Liver (tissue), 9 donors: ENCODE measurements around the gene CACYBP. TPM values are rescaled to one million over a fixed set of nuclear protein-coding genes. Genes with fewer than 3 reads are reported as not detected.

ENCODE experiments used
- DNase-seq: peaks from one replicate; pipeline ENCODE4 v3.0.0-alpha.2; 2017; ENCODE audit warnings: low spot score
- H3K27ac ChIP-seq, 2 donors: one replicate each; pipeline ENCODE4 v1.7.0; 2013; ENCODE audit warnings: inconsistent platforms in 2 of 2, low read length in 2 of 2, control low read depth in 1 of 2, low read depth in 1 of 2, mild to moderate bottlenecking in 1 of 2
- H3K27me3 ChIP-seq, 4 donors: one replicate each; pipeline versions ENCODE4 v1.6.1 to v1.7.0; 2013; ENCODE audit warnings: low read length in 3 of 4, inconsistent platforms in 1 of 4, mild to moderate bottlenecking in 1 of 4, moderate library complexity in 1 of 4; ENCODE audit not compliant: control insufficient read depth in 4 of 4, insufficient read depth in 4 of 4
- H3K36me3 ChIP-seq, 4 donors: one replicate each; pipeline versions ENCODE4 v1.6.1 to v1.7.0; 2013; ENCODE audit warnings: low read length in 3 of 4, mild to moderate bottlenecking in 3 of 4, low read depth in 1 of 4, moderate library complexity in 1 of 4; ENCODE audit not compliant: control insufficient read depth in 4 of 4, insufficient read depth in 3 of 4
- H3K4me1 ChIP-seq, 4 donors: one replicate each; pipeline versions ENCODE4 v1.6.1 to v1.7.0; 2013; ENCODE audit warnings: low read length in 3 of 4, mild to moderate bottlenecking in 3 of 4, moderate library complexity in 1 of 4; ENCODE audit not compliant: control insufficient read depth in 4 of 4, insufficient read depth in 4 of 4
- H3K4me3 ChIP-seq, 3 donors: one replicate each; pipeline versions ENCODE4 v1.6.1 to v1.7.0; 2013; ENCODE audit warnings: low read length in 3 of 3, control low read depth in 1 of 3, low read depth in 1 of 3, mild to moderate bottlenecking in 1 of 3
- H3K9ac ChIP-seq, 2 donors: one replicate each; pipeline ENCODE4 v1.7.0; 2013; ENCODE audit warnings: low read length in 2 of 2, mild to moderate bottlenecking in 2 of 2, moderate library complexity in 2 of 2, control low read depth in 1 of 2, low read depth in 1 of 2
- H3K9me3 ChIP-seq, 4 donors: one replicate each; pipeline versions ENCODE4 v1.6.1 to v1.7.0; 2013; ENCODE audit warnings: low read length in 3 of 4; ENCODE audit not compliant: control insufficient read depth in 4 of 4
- FOXA2 ChIP-seq: IDR thresholded peaks from 2 replicates; pipeline ENCODE4 v1.6.1; 2016; ENCODE audit warnings: antibody characterized with exemption
- HNF4A ChIP-seq, 2 donors: conservative IDR thresholded peaks; 2 replicates each; pipeline ENCODE4 v1.6.1; 2016; ENCODE audit warnings: antibody characterized with exemption in 2 of 2, mild to moderate bottlenecking in 2 of 2
- HNF4G ChIP-seq: IDR thresholded peaks from 2 replicates; pipeline ENCODE4 v1.6.1; 2016; ENCODE audit warnings: antibody characterized with exemption
- NR2F2 ChIP-seq: IDR thresholded peaks from 2 replicates; pipeline ENCODE4 v1.6.1; 2016; ENCODE audit warnings: antibody characterized with exemption
- RAD21 ChIP-seq, 2 donors: IDR thresholded peaks; 2 replicates each; pipeline ENCODE4 v1.6.1; 2016; ENCODE audit warnings: antibody characterized with exemption in 2 of 2, mild to moderate bottlenecking in 2 of 2
- RXRA ChIP-seq, 2 donors: IDR thresholded peaks; 2 replicates each; pipeline ENCODE4 v1.6.1; 2017 to 2018; ENCODE audit warnings: antibody characterized with exemption in 2 of 2, mild to moderate bottlenecking in 1 of 2
- SP1 ChIP-seq: IDR thresholded peaks from 2 replicates; pipeline ENCODE4 v1.6.1; 2018; ENCODE audit warnings: antibody characterized with exemption, mild to moderate bottlenecking
- YY1 ChIP-seq: IDR thresholded peaks from 2 replicates; pipeline ENCODE4 v1.6.1; 2016; ENCODE audit warnings: antibody characterized with exemption, mild to moderate bottlenecking
- WGBS: extraction: QIAGEN DNeasy Blood & Tissue Kit; methylation state at CpG from one replicate; pipeline ENCODE4 v1.1.7; 2013; 5-methylcytosine and 5-hydroxymethylcytosine counted together
- polyA plus RNA-seq, 2 donors: library from polyadenylated mRNA; stranded (reverse) in 1 of 2; unstranded in 1 of 2; fragments of 200-250 nt in 1 of 2; fragments of >200 nt in 1 of 2; fragmentation: Nextera tagmentation in 1 of 2; extraction: Ambion mirVana in 1 of 2; gene quantifications; one replicate each; pipeline versions ENCODE4 v1.2.1 to v1.2.3, GENCODE V29; 2013 to 2015
- total RNA-seq, 2 donors: library from RNA; depleted of rRNA; stranded (reverse); fragments of >200 nt; gene quantifications; one replicate each; pipeline ENCODE4 v1.2.3, GENCODE V29; 2014
- TF ChIP-seq, protein P1 (sequence below): IDR thresholded peaks from 2 replicates; pipeline ENCODE4 v1.6.1; 2016; ENCODE audit warnings: antibody characterized with exemption, mild to moderate bottlenecking
- TF ChIP-seq, protein P2 (sequence below): fragments of 150-350 bp; IDR thresholded peaks from 2 replicates; pipeline ENCODE4 v1.5.1; 2017; ENCODE audit warnings: improper control_type of control experiment, low read depth, low read length; ENCODE audit not compliant: missing input control
- TF ChIP-seq, protein P3 (sequence below): IDR thresholded peaks from 2 replicates; pipeline ENCODE4 v1.6.1; 2016; ENCODE audit warnings: antibody characterized with exemption
- donor health status: healthy.
- donor health status: healthy.
- donor health status: healthy.
- donor health status: healthy.
- donor health status: healthy.

The CACYBP gene, protein sequence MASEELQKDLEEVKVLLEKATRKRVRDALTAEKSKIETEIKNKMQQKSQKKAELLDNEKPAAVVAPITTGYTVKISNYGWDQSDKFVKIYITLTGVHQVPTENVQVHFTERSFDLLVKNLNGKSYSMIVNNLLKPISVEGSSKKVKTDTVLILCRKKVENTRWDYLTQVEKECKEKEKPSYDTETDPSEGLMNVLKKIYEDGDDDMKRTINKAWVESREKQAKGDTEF
- 10 to 100 TPM; 39.2 to 81.2 TPM for total RNA-seq
- 10 to 100 TPM; 26.4 to 34.0 TPM for polyA plus RNA-seq

DNA sequence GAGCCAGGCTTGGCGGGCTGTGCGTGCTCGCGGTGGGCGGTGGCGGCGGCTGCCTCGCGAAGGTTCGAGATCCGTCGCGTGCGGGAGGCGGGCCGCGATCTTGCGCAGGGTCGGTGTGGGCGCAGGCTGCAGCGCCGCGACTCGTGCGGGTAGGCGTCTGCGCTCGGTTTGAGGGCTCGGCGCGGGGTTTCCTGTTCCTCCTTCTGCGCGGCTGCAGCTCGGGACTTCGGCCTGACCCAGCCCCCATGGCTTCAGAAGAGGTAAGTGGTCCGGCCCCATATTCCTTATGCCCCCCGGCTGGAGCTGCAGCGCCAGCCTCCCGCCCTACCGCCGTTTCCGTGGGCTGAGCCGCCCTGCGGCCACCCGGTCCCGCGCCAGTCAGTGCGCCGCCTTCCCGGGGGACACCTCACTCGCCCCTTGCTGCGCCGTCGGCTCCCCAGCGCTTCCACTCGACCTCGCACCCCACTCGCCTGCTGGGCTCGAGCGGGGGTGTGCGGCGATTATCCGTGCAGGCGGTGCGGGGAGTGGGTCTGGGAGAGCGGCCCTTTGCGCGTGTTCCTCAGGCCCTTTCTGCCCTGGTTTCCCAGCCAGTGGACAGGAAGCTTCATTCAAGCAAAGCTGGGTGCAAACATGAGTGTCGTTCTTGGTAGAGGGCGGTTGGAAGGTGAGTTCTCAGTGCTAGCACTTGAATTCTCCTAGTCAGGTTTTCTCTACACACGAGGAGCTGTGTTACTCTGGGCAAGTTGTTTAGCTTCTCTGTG lies at the start of gene CACYBP:
TSS of gene CACYBP (plus strand) at position 12 of the 761 bp plus-strand sequence. CDS start at position 246, 234 bp downstream.
- H3K36me3 ChIP-seq, result peaks cover 0 to 7% (median under 1%) of the 10 kb centered on the region in 4 donors
- peak within 1 kb of the TSS; percentile 98 to 99 for H3K27ac ChIP-seq
- H3K4me3 ChIP-seq, result peak within 1 kb of the TSS; percentile 62 to 99 (median 97)
- peaks cover 3 to 31% (median 10%) of the 10 kb centered on the region in 4 donors for H3K4me1 ChIP-seq
- DNase-seq, result no peak
- under 1% methylated on average over 71 of the region's 71 CpGs for WGBS
- H3K27me3 ChIP-seq, result no peaks in the 10 kb centered on the region
- TF ChIP-seq RAD21 (IDR thresholded peaks at IDR 0.05) (no peak), SP1 (no peak), FOXA2 (no peak), NR2F2 (no peak), YY1 (no peak)
- TF ChIP-seq, protein P1, sequence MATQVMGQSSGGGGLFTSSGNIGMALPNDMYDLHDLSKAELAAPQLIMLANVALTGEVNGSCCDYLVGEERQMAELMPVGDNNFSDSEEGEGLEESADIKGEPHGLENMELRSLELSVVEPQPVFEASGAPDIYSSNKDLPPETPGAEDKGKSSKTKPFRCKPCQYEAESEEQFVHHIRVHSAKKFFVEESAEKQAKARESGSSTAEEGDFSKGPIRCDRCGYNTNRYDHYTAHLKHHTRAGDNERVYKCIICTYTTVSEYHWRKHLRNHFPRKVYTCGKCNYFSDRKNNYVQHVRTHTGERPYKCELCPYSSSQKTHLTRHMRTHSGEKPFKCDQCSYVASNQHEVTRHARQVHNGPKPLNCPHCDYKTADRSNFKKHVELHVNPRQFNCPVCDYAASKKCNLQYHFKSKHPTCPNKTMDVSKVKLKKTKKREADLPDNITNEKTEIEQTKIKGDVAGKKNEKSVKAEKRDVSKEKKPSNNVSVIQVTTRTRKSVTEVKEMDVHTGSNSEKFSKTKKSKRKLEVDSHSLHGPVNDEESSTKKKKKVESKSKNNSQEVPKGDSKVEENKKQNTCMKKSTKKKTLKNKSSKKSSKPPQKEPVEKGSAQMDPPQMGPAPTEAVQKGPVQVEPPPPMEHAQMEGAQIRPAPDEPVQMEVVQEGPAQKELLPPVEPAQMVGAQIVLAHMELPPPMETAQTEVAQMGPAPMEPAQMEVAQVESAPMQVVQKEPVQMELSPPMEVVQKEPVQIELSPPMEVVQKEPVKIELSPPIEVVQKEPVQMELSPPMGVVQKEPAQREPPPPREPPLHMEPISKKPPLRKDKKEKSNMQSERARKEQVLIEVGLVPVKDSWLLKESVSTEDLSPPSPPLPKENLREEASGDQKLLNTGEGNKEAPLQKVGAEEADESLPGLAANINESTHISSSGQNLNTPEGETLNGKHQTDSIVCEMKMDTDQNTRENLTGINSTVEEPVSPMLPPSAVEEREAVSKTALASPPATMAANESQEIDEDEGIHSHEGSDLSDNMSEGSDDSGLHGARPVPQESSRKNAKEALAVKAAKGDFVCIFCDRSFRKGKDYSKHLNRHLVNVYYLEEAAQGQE, result peak; percentile 63
- no peaks in the 10 kb centered on the region for H3K9me3 ChIP-seq
- peak within 1 kb of the TSS; percentile 98 for H3K9ac ChIP-seq

DNA sequence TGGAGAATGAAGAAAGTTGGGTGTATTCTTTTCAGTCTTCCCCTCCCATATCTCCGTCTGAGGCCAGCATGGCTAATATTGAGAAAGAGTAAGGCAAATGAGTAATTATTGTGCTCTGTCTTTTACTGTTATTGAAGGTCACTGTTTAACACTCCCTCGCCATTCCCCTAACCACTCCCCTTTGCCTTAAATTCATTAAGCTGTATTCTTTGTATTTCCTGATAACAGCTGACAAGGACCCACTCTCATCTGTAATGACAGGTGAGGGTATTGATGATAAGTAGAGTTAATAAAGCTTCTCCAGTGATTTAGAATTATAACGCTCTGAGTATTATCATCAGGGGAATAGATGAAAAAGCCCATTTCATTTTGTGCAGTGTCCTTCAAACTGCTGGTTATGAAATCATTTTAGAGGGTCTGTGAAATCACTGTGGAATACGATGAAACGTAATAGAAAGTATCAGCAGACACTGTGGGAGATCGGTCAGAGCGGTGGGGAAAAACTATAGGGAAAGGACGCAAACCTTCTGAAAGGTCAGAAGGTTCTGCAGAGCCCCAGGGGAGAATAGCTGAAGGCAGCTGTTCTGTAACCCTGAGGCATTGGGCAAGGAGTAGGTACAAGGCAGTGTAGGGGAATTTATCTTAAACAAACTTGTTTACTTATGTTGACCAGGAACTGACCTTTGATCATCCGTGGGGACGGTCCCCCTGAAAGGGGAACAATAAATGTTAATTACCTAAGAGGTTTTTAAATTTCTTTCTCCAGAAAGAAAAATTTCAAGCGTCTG lies 46.3 kb upstream of the CACYBP start:
- Histone ChIP-seq H3K4me3 (no peak overlapping the region), H3K9me3 (no peaks in the 10 kb centered on the region), H3K27ac (no peak overlapping the region), H3K36me3 (no peaks in the 10 kb centered on the region), H3K9ac (no peak overlapping the region), H3K4me1 (peaks cover 1 to 19% (median 14%) of the 10 kb centered on the region in 4 donors), H3K27me3 (no peaks in the 10 kb centered on the region)
- TF ChIP-seq HNF4G, result no peak
- TF ChIP-seq, protein P2, sequence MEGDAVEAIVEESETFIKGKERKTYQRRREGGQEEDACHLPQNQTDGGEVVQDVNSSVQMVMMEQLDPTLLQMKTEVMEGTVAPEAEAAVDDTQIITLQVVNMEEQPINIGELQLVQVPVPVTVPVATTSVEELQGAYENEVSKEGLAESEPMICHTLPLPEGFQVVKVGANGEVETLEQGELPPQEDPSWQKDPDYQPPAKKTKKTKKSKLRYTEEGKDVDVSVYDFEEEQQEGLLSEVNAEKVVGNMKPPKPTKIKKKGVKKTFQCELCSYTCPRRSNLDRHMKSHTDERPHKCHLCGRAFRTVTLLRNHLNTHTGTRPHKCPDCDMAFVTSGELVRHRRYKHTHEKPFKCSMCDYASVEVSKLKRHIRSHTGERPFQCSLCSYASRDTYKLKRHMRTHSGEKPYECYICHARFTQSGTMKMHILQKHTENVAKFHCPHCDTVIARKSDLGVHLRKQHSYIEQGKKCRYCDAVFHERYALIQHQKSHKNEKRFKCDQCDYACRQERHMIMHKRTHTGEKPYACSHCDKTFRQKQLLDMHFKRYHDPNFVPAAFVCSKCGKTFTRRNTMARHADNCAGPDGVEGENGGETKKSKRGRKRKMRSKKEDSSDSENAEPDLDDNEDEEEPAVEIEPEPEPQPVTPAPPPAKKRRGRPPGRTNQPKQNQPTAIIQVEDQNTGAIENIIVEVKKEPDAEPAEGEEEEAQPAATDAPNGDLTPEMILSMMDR, result no peak
- TF ChIP-seq FOXA2, result no peak
- TF ChIP-seq SP1, result no peak
- peak; percentile 43 to 53 for TF ChIP-seq HNF4A (conservative IDR thresholded peaks at IDR 0.05)
- no peak for TF ChIP-seq RXRA (IDR thresholded peaks at IDR 0.05)
- TF ChIP-seq NR2F2, result no peak
- TF ChIP-seq, protein P1, result no peak
- TF ChIP-seq, protein P3, sequence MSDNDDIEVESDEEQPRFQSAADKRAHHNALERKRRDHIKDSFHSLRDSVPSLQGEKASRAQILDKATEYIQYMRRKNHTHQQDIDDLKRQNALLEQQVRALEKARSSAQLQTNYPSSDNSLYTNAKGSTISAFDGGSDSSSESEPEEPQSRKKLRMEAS, result peak; percentile 5
- TF ChIP-seq RAD21 (IDR thresholded peaks at IDR 0.05), result no peak
- no peak for DNase-seq
- 39% methylated on average over 11 of the region's 11 CpGs for WGBS
